MCF 10A (cell line): ENCODE measurements around the gene DUSP23. TPM values are rescaled to one million over a fixed set of nuclear protein-coding genes. Genes with fewer than 3 reads are reported as not detected.

ENCODE experiments used
- BruUV-seq: library from RNA; stranded (reverse); fragments of 400-500 nt; replicated peaks from 2 replicates; lab custom pipeline; 2021; lab: Mats Ljungman, UMichigan
- CTCF ChIA-PET: fragments of 300-600 bp; sonication (Branson Sonifier 250); formaldehyde crosslinking; extraction: SDS; loops from one replicate; lab custom pipeline; 2021; ENCODE audit warnings: antibody characterized with exemption, inconsistent platforms; lab: Yijun Ruan, JAX
- POLR2A ChIA-PET: fragments of 300-600, 350-650 bp; sonication (Branson Sonifier 250); formaldehyde crosslinking; extraction: SDS; loops from one replicate; lab custom pipeline; 2020; ENCODE audit warnings: antibody characterized with exemption, inconsistent platforms; lab: Yijun Ruan, JAX
- DNase-seq: peaks from one replicate; pipeline ENCODE4 v3.0.0-alpha.2; 2018; ENCODE audit not compliant: unreplicated experiment
- H3K27ac Mint-ChIP-seq: one replicate; pipeline ENCODE4 v1.8.0; 2022; ENCODE audit warnings: mild to moderate bottlenecking, low read depth, mixed read lengths; ENCODE audit not compliant: unreplicated experiment
- H3K27me3 Mint-ChIP-seq: one replicate; pipeline ENCODE4 v1.8.0; 2022; ENCODE audit warnings: mixed read lengths; ENCODE audit not compliant: insufficient read depth, unreplicated experiment
- H3K36me3 Mint-ChIP-seq: one replicate; pipeline ENCODE4 v1.8.0; 2022; ENCODE audit warnings: mild to moderate bottlenecking, moderate library complexity, mixed read lengths; ENCODE audit not compliant: insufficient read depth, unreplicated experiment
- H3K4me1 Mint-ChIP-seq: one replicate; pipeline ENCODE4 v1.8.0; 2022; ENCODE audit warnings: mixed read lengths; ENCODE audit not compliant: insufficient read depth, unreplicated experiment
- H3K4me3 Mint-ChIP-seq: one replicate; pipeline ENCODE4 v1.8.0; 2022; ENCODE audit warnings: mild to moderate bottlenecking, moderate library complexity, mixed read lengths; ENCODE audit not compliant: unreplicated experiment
- H3K9me3 Mint-ChIP-seq: one replicate; pipeline ENCODE4 v1.8.0; 2022; ENCODE audit warnings: mixed read lengths; ENCODE audit not compliant: unreplicated experiment
- intact Hi-C: fragments of 100-400 bp; cut with micrococcal nuclease; formaldehyde crosslinking; loops from 2 replicates; pipeline ENCODE4 v1.14.1; 2022
- total RNA-seq: library from RNA; stranded (reverse); gene quantifications from 2 replicates; pipeline ENCODE4 v1.2.3, GENCODE V29; 2022
- TF ChIP-seq, protein P1 (sequence below): fragments of 200-600 bp; IDR thresholded peaks from one replicate; pipeline ENCODE4 v1.8.0; 2022; ENCODE audit warnings: antibody characterized with exemption, mild to moderate bottlenecking; ENCODE audit not compliant: unreplicated experiment

Gene DUSP23
- total RNA-seq, 1 experiment from 2014 or later, result 178 TPM

DNA sequence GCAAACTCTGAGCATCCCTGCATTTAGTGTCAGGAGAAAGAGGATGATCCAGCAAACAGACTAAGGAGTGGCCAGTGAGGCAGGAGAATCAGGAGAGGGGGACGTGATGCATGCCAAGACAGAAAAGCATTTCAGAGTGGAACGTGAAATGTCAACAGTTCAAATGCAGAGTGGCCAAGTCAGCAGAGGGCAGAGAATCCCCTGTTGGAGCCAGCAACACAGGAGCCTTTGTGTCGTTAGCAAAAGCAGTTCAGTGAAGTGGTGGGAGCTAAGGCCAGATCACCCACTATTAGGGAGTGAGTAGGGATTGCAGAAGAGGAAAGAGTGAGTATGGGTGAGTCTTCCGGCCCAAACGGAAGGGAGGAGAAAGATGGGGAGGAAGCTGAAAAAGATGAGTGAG is 14.8 kb downstream of the DUSP23 start:
- no peaks in the 10 kb centered on the region for H3K27me3 Mint-ChIP-seq
- CTCF ChIA-PET, result interaction anchor here (0.9 to 27.0 kb wide), 7 partner anchors 7 to 635 kb away, joined by 3 to 1396 read pairs (median 4); no protein-coding TSS in a partner anchor
- H3K36me3 Mint-ChIP-seq, result peaks cover 5% of the 10 kb centered on the region
- TF ChIP-seq, protein P1, sequence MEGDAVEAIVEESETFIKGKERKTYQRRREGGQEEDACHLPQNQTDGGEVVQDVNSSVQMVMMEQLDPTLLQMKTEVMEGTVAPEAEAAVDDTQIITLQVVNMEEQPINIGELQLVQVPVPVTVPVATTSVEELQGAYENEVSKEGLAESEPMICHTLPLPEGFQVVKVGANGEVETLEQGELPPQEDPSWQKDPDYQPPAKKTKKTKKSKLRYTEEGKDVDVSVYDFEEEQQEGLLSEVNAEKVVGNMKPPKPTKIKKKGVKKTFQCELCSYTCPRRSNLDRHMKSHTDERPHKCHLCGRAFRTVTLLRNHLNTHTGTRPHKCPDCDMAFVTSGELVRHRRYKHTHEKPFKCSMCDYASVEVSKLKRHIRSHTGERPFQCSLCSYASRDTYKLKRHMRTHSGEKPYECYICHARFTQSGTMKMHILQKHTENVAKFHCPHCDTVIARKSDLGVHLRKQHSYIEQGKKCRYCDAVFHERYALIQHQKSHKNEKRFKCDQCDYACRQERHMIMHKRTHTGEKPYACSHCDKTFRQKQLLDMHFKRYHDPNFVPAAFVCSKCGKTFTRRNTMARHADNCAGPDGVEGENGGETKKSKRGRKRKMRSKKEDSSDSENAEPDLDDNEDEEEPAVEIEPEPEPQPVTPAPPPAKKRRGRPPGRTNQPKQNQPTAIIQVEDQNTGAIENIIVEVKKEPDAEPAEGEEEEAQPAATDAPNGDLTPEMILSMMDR, result no peak
- POLR2A ChIA-PET, result no interaction called here
- H3K4me1 Mint-ChIP-seq, result peaks cover 7% of the 10 kb centered on the region
- DNase-seq, result no peak
- no peak overlapping the region for H3K27ac Mint-ChIP-seq
- no peaks in the 10 kb centered on the region for H3K9me3 Mint-ChIP-seq
- H3K4me3 Mint-ChIP-seq, result no peak overlapping the region
- BruUV-seq, result no TSS peak
- intact Hi-C loops, result loop anchor here (5.0 kb wide), 1 partner anchor 583 kb away; no protein-coding TSS in a partner anchor

GRCh38 chr1:159798893-159799292 is 18.1 kb downstream of the DUSP23 start:
- TF ChIP-seq, protein P1, result peak; percentile 83
- Mint-ChIP-seq H3K27me3 (no peaks in the 10 kb centered on the region), H3K27ac (no peak overlapping the region), H3K4me3 (no peak overlapping the region), H3K9me3 (no peaks in the 10 kb centered on the region), H3K4me1 (no peaks in the 10 kb centered on the region), H3K36me3 (no peaks in the 10 kb centered on the region)
- ChIA-PET CTCF (interaction anchor here (0.5 to 27.0 kb wide), 75 partner anchors 10 to 777 kb away, joined by 3 to 1396 read pairs (median 7); partner anchors contain the start of genes DUSP23, SLAMF8, TAGLN2 and VSIG8), POLR2A (interaction anchor here (0.5 to 3.7 kb wide), 9 partner anchors 10 to 557 kb away, joined by 3 to 57 read pairs (median 4); partner anchors contain the start of gene DUSP23)
- no TSS peak for BruUV-seq
- DNase-seq, result peak; percentile 95
- intact Hi-C loops, result loop anchor here (1.0 to 5.0 kb wide), 6 partner anchors 19 to 667 kb away; partner anchors contain the start of gene DUSP23

DNA sequence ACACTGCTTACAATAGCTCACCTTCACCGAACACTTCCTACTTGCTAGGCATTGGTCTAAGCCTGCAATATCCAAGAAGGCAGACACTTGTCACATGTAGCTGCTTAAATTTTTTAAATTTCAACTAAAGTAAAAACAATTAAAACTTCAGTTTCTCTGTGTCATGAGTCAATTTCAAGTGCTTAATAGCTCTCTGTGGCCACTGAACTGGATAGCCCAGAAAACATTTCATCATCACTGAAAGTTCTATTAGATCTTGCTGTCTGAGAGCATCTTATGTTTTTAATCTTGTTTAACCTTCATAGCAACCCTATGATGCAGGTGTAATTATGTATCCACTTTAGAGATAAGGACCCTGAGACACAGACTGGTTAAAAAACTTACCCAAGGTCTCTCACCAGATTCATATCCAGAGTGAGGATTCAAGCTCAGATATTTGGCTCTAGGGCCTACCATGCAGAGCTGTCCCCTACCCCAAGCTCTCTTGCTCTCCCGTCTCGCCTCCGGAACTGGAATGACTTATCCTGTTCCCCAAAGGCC is 18.8 kb downstream of the DUSP23 start:
- BruUV-seq, result no TSS peak
- ChIA-PET POLR2A (interaction anchor here (0.5 to 3.7 kb wide), 8 partner anchors 11 to 557 kb away, joined by 3 to 57 read pairs (median 4); partner anchors contain the start of gene DUSP23), CTCF (interaction anchor here (0.5 to 27.0 kb wide), 72 partner anchors 9 to 776 kb away, joined by 3 to 1396 read pairs (median 8); partner anchors contain the start of genes DUSP23, SLAMF8, TAGLN2 and VSIG8)
- Mint-ChIP-seq H3K27ac (no peak overlapping the region), H3K36me3 (no peaks in the 10 kb centered on the region), H3K4me1 (no peaks in the 10 kb centered on the region), H3K9me3 (no peaks in the 10 kb centered on the region), H3K27me3 (no peaks in the 10 kb centered on the region), H3K4me3 (no peak overlapping the region)
- DNase-seq, result no peak
- TF ChIP-seq, protein P1, result no peak
- intact Hi-C loops, result loop anchor here (1.0 to 5.0 kb wide), 4 partner anchors 19 to 587 kb away; partner anchors contain the start of gene DUSP23
